ENCODE measurements around the gene SPOCK1. TPM values are rescaled to one million over a fixed set of nuclear protein-coding genes. Genes with fewer than 3 reads are reported as not detected.

SPOCK1 gene
- polyA plus RNA-seq, 2 of the 4 experiments (the other 2 are of a cell fraction), result 28.9 to 40.8 TPM

DNA sequence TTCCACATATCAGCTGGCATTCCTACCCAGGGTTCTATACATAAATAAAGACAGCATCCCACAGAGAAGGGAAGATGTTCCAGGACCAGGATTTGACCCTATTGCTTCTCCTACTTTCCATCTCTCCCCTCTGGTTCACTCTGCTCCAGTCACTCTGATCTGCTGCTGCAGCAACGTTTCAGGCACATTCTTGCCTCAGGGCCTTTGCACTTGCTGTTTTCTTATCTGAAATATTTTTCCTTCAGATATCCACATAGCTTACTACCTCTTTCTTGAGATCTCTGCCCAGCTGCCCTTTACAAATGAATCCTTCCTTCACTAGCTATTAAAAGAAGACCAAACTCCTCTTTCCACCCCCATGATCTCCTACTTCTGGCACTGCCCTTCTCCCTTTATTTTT lies 204.5 kb downstream of the SPOCK1 start:
- CTCF ChIA-PET, result interaction anchor here (1.1 to 1.5 kb wide), 3 partner anchors 13 to 204 kb away, joined by 3 to 4 read pairs (median 3); partner anchors contain the start of gene SPOCK1
- H3K4me1 ChIP-seq, result peaks cover 4% of the 10 kb centered on the region; the same call in 1 of the 3 replicates
- ATAC-seq, result no peak

DNA sequence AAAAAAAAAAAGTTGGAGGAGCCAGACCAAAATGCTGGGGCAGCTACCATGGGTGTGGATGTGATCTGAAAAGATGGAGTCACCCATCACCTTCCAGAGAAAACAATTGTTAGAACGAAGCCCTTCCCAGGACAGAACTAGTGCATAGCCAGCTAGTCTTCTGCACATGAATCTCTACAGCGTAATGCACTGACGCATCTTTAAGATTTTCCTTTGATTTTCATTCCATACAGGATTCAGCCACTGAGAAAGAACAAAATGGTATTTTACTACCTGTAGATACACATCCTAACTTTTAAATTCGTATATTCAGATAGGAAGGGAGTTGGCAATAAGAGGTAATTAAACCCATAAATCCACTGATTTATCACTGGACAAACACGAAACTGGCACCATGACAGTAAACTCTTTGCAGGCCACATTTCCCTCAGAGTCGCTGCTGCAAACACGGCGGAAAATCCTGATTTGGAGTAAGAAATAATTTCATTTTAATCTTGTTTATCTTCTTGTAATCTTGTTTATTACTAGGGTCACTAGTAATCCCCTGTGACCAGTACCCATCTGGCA lies 206.6 kb downstream of the SPOCK1 start:
- ATAC-seq, result no peak
- CTCF ChIA-PET, result interaction anchor here (0.8 to 1.2 kb wide), 4 partner anchors 8 to 206 kb away, joined by 3 to 4 read pairs (median 3); partner anchors contain the start of gene SPOCK1
- WGBS (ENCODE audit: missing lambda C conversion rate), result 71% methylated on average over 8 of the region's 8 CpGs
- no peak for TF ChIP-seq HDAC2 (IDR thresholded peaks at IDR 0.05)
- Histone ChIP-seq H3K9me3 (no peaks in the 10 kb centered on the region), H3K4me3 (no peak overlapping the region), H3K4me1 (peaks cover 4% of the 10 kb centered on the region; the same call in 1 of the 3 replicates), H3K27ac (no peak overlapping the region), H3K4me2 (no peak overlapping the region)
- POLR2A ChIA-PET, result no interaction called here
- FAIRE-seq, result no peak
- no peak for DNase-seq (ENCODE audit: low read depth in 1 of 2, low spot score in 1 of 2)

More for the DNA sequence above, 204.5 kb downstream of the SPOCK1 start:
- Histone ChIP-seq H3K9me3 (no peaks in the 10 kb centered on the region), H3K4me3 (no peak overlapping the region), H3K27ac (no peak overlapping the region), H3K4me2 (no peak overlapping the region)
- DNase-seq (ENCODE audit: low read depth in 1 of 2, low spot score in 1 of 2), result no peak
- WGBS (ENCODE audit: missing lambda C conversion rate), result 20% methylated on average over 1 of the region's 1 CpG
- POLR2A ChIA-PET, result no interaction called here
- TF ChIP-seq TFCP2L1 (CRISPR knock-in tag; IDR thresholded peaks at IDR 0.05) (no peak), NFE2L2 (conservative IDR thresholded peaks at IDR 0.05; ENCODE audit: low read length) (no peak), SMC3 (IDR thresholded peaks at IDR 0.05) (no peak), FOSL2 (IDR thresholded peaks at IDR 0.05) (no peak), FOSL2 (CRISPR knock-in tag; IDR thresholded peaks at IDR 0.05) (no peak), RCOR1 (IDR thresholded peaks at IDR 0.05; ENCODE audit: low read depth, low read length) (no peak), CHD4 (IDR thresholded peaks at IDR 0.05; ENCODE audit: borderline replicate concordance) (no peak), KDM5A (IDR thresholded peaks at IDR 0.05) (no peak), POLR2AphosphoS2 (conservative IDR thresholded peaks at IDR 0.05; ENCODE audit: low read length) (no peak), MAFK (IDR thresholded peaks at IDR 0.05; ENCODE audit: partially characterized antibody) (no peak), CEBPB (IDR thresholded peaks at IDR 0.05) (no peak), HDAC2 (IDR thresholded peaks at IDR 0.05) (no peak), CHD2 (IDR thresholded peaks at IDR 0.05; ENCODE audit: low read length, partially characterized antibody) (no peak), ZC3H11A (IDR thresholded peaks at IDR 0.05) (no peak), SREBF2 (IDR thresholded peaks at IDR 0.05) (no peak), RAD21 (conservative IDR thresholded peaks at IDR 0.05 in 1 of 2, IDR thresholded peaks at IDR 0.05 in 1 of 2) (no peak)
- FAIRE-seq, result no peak

DNA sequence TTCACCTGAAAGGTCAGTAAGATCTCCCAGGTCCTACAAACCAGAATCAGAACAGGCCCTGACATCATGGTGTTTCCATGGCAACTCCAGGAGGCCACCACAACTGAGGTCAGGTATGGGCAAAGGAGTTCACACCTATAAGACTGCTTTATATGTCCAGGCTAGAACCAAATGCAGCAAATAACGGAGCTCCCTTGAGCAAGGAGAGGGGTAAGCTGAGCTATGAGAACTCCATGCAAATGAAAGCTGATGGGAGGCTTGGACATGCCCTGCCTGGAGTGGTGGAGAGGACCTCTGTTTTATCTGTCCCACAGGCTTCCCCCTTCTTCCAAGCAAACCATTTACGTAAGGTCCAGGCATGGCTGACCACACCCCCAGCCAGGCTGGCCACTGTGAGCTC lies 207.7 kb downstream of the SPOCK1 start:
- FAIRE-seq (no peak), ATAC-seq (no peak), DNase-seq (ENCODE audit: low read depth in 1 of 2, low spot score in 1 of 2) (no peak)
- no peak overlapping the region for H3K27ac ChIP-seq
- CTCF ChIA-PET, result interaction anchor here (1.2 kb wide), 1 partner anchor 13 kb away, joined by 3 read pairs; no protein-coding TSS in a partner anchor
- H3K4me1 ChIP-seq, result no peaks in the 10 kb centered on the region
- TF ChIP-seq JUN (IDR thresholded peaks at IDR 0.05) (no peak), BHLHE40 (IDR thresholded peaks at IDR 0.05; ENCODE audit: low read depth, low read length) (no peak), ZC3H11A (IDR thresholded peaks at IDR 0.05) (no peak), HOXA7 (CRISPR knock-in tag; IDR thresholded peaks at IDR 0.05) (no peak), CHD2 (IDR thresholded peaks at IDR 0.05; ENCODE audit: low read length, partially characterized antibody) (no peak), KDM1A (IDR thresholded peaks at IDR 0.05; ENCODE audit: low read depth) (no peak), HOXB13 (CRISPR knock-in tag; IDR thresholded peaks at IDR 0.05; ENCODE audit: low read depth) (no peak), SREBF2 (IDR thresholded peaks at IDR 0.05) (no peak), TP53 (CRISPR knock-in tag; IDR thresholded peaks at IDR 0.05) (no peak), PBX3 (IDR thresholded peaks at IDR 0.05) (no peak), ZFP36 (IDR thresholded peaks at IDR 0.05; ENCODE audit: borderline replicate concordance, partially characterized antibody) (no peak), HEYL (CRISPR knock-in tag; IDR thresholded peaks at IDR 0.05) (no peak), ZNF302 (CRISPR knock-in tag; IDR thresholded peaks at IDR 0.05) (no peak), RAD21 (conservative IDR thresholded peaks at IDR 0.05 in 1 of 2, IDR thresholded peaks at IDR 0.05 in 1 of 2) (no peak), FOXS1 (CRISPR knock-in tag; IDR thresholded peaks at IDR 0.05) (no peak), RNF2 (IDR thresholded peaks at IDR 0.05; ENCODE audit: borderline replicate concordance, low read depth) (no peak), E2F6 (IDR thresholded peaks at IDR 0.05; ENCODE audit: borderline replicate concordance, low read depth) (no peak), FOSB (CRISPR knock-in tag; IDR thresholded peaks at IDR 0.05) (no peak)
- TF ChIP-seq, protein P1, sequence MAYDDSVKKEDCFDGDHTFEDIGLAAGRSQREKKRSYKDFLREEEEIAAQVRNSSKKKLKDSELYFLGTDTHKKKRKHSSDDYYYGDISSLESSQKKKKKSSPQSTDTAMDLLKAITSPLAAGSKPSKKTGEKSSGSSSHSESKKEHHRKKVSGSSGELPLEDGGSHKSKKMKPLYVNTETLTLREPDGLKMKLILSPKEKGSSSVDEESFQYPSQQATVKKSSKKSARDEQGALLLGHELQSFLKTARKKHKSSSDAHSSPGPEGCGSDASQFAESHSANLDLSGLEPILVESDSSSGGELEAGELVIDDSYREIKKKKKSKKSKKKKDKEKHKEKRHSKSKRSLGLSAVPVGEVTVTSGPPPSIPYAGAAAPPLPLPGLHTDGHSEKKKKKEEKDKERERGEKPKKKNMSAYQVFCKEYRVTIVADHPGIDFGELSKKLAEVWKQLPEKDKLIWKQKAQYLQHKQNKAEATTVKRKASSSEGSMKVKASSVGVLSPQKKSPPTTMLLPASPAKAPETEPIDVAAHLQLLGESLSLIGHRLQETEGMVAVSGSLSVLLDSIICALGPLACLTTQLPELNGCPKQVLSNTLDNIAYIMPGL (CRISPR knock-in tag; IDR thresholded peaks at IDR 0.05; ENCODE audit: borderline replicate concordance), result no peak
- TF ChIP-seq, protein P2, sequence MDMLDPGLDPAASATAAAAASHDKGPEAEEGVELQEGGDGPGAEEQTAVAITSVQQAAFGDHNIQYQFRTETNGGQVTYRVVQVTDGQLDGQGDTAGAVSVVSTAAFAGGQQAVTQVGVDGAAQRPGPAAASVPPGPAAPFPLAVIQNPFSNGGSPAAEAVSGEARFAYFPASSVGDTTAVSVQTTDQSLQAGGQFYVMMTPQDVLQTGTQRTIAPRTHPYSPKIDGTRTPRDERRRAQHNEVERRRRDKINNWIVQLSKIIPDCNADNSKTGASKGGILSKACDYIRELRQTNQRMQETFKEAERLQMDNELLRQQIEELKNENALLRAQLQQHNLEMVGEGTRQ (IDR thresholded peaks at IDR 0.05), result no peak
- no peak overlapping the region for H3K4me3 ChIP-seq
- WGBS (ENCODE audit: missing lambda C conversion rate), result 80% methylated on average over 1 of the region's 2 CpGs
- H3K9me3 ChIP-seq, result no peaks in the 10 kb centered on the region
- H3K4me2 ChIP-seq, result no peak overlapping the region
- POLR2A ChIA-PET, result no interaction called here
